ENCODE measurements around the gene GAA.

- TF ChIP-seq GATA2 (IDR thresholded peaks at IDR 0.05; ENCODE audit: low read depth, low read length), result no peak
- TF ChIP-seq GATA3 (IDR thresholded peaks at IDR 0.05; ENCODE audit: low read depth, low read length), result no peak
Measured at GRCh38 chr17:80166446-80166845, 65.1 kb downstream of the GAA start.

Measured in SH-SY5Y (cell line).